GM18520 (cell line): ENCODE measurements around the gene LAMC1.

ENCODE experiments used
- ATAC-seq: cut with Tn5 transposase; IDR thresholded peaks from one replicate; pipeline ENCODE4 v1.9.1; 2021; ENCODE audit not compliant: unreplicated experiment

LAMC1 gene

GRCh38 chr1:183023146-183023600 lies at the start of gene LAMC1:
LAMC1 (plus strand) TSS chr1:183023420; CDS start chr1:183023717, 297 bp downstream.
- ATAC-seq, result peak; percentile 16

- no peak for ATAC-seq
These were observed 48.6 kb upstream of the LAMC1 start for GRCh38 chr1:182974506-182975191.

DNA sequence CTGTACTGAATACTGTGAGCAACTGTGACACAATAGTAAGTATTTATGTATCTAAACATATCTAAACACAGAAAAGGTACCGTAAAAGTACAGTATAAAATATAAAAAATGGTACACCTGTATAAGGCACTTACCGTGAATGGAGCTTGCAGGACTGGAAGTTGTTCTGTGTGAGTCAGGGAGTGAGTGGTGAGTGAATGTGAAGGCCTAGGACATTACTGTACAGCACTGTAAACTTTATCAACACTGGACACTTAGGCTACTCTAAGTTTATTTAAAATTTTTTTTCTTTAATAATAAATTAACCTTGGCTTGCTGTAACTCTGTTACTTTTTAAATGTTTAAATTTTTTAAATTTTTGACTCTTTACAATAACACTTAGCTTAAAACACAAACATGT lies 45.7 kb upstream of the LAMC1 start:
- ATAC-seq, result no peak

GRCh38 chr1:182978151-182978853 lies 44.9 kb upstream of the LAMC1 start:
- no peak for ATAC-seq

- no peak for ATAC-seq
These were observed 39.1 kb upstream of the LAMC1 start for GRCh38 chr1:182984138-182984537.

- ATAC-seq, result no peak
These were observed 38.6 kb upstream of the LAMC1 start for GRCh38 chr1:182984621-182985020.

GRCh38 chr1:182985876-182986275 lies 37.3 kb upstream of the LAMC1 start:
- no peak for ATAC-seq

DNA sequence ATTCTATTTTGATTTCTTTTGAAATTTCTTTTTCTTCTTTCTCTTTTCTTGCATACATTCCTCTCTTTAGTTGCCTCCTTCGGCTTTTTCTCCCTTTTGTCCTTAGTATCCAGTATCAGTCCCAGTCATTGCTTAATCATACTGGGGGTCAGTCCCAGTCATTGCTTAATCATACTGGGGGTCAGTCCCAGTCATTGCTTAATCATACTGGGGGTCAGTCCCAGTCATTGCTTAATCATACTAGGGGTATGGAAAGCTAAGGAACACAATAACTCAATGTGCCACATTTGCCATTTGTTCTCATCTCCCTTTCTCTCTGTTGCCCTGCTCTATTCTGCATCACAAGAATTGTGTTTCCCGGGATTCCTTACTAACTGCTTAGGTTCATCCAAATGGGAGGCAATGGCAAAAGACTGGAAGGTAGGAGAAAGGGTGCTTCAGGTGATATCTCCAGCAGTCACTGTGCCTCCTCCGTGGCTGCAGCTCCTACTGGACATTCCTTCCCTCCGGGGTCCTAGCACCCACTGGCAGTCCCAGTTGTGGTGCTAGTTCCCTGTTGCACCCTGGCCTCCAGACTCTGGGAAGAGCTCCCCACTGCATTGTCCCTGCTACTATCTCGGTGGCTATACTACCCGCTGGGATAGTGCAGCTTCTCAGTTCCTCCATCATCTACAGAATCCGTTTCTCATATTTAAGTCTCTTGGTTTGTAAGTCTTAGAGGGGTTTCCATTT lies 32.6 kb upstream of the LAMC1 start:
- no peak for ATAC-seq

- no peak for ATAC-seq
These were observed 29.5 kb upstream of the LAMC1 start for GRCh38 chr1:182993746-182994145.

DNA sequence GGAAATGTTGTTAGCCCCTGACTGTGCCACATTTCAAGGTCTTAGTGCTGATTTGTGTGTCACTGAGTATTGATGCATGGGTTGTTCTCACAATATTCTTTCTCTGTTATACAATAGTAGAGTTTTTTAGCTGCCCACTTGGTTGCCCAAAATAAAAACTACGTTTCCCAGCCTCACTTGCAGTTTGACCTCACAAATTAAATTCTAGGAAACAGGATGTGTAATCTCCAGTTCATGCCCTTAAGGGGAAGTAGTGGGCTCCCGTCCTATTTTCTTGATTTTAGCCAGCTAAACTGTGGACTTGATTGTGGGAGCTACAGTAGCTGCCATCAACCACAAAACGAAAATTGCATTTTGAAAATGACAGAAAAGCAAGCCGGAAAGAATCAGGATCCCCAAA lies 27.3 kb upstream of the LAMC1 start:
- no peak for ATAC-seq

GRCh38 chr1:182996816-182997215 lies 26.4 kb upstream of the LAMC1 start:
- no peak for ATAC-seq

- no peak for ATAC-seq
These were observed 24.7 kb upstream of the LAMC1 start for GRCh38 chr1:182998482-182998881.

DNA sequence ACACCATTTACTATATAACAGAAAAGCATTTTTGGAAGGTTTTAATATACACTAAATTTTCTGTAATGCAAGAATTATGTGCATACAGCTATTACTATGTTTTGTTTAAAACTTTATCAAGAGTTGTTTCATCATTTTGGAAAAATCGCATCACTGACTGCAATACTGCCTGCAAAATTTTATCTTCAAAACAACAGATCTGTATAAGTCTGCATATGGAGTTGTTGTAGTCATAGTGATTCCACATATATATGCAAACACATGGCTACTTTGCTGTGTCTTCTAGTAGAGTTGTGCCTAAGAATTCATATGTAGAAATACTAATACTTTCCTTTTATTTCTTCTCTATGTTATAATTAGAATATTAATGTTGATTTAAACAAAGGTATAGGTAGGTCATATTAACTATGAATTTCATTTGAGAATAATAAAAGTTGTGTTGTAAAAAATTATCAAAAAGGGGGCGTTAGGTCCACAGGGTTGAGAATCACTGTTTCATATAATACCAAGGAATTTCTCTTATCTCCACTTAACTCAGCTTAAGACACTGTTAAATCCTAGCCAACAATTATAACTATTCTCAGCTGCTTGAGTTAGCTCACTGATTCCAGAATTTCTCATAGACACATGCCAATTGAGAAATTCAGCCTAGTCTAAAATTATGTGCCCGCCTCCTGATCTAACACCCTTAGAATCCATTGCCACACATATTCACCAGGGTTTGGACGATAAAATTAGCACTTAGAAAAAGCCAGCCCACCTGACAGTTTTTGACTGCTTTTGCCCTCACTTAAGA lies 22.9 kb upstream of the LAMC1 start:
- ATAC-seq, result no peak

DNA sequence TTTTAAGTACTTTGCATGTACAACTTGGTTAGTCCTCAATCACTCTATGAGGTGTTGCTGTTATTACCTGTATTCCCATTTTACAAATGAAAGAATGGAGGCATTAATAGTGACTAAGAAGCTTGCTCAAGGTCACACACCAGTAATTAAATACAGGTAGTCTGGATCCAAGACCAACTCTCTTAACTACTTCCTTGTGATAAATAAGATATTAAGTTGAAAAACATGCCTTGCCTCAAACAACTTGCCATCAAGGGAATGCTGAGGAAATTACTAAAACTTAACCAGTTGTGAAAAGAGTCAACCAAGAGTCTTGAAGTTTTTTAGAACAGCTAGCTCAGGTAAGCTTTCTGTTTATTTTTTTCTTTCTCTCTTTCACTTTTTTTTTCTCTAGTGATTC lies 21.0 kb upstream of the LAMC1 start:
- ATAC-seq, result no peak

GRCh38 chr1:183002797-183003196 lies 20.4 kb upstream of the LAMC1 start:
- no peak for ATAC-seq

GRCh38 chr1:183003203-183003602 lies 20.0 kb upstream of the LAMC1 start:
- no peak for ATAC-seq

GRCh38 chr1:183004141-183004540 lies 19.1 kb upstream of the LAMC1 start:
- ATAC-seq, result no peak

- ATAC-seq, result no peak
These were observed 11.4 kb upstream of the LAMC1 start for GRCh38 chr1:183011859-183012258.

- no peak for ATAC-seq
These were observed 10.8 kb upstream of the LAMC1 start for GRCh38 chr1:183012301-183012994.

GRCh38 chr1:183019139-183019740 lies 4.0 kb upstream of the LAMC1 start:
- no peak for ATAC-seq
